Smooth muscle cell of the umbilical artery (primary cell): ENCODE results near the gene STRAP. TPM values are rescaled to one million over a fixed set of nuclear protein-coding genes. Genes with fewer than 3 reads are reported as not detected.

Source experiments
- total RNA-seq: library from RNA; depleted of rRNA; stranded (reverse); fragments of >200 nt; gene quantifications from 2 replicates; pipeline ENCODE4 v1.2.3, GENCODE V29; 2014

The STRAP gene, protein sequence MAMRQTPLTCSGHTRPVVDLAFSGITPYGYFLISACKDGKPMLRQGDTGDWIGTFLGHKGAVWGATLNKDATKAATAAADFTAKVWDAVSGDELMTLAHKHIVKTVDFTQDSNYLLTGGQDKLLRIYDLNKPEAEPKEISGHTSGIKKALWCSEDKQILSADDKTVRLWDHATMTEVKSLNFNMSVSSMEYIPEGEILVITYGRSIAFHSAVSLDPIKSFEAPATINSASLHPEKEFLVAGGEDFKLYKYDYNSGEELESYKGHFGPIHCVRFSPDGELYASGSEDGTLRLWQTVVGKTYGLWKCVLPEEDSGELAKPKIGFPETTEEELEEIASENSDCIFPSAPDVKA
- 85.8 and 106 TPM in 2 replicates for total RNA-seq

DNA sequence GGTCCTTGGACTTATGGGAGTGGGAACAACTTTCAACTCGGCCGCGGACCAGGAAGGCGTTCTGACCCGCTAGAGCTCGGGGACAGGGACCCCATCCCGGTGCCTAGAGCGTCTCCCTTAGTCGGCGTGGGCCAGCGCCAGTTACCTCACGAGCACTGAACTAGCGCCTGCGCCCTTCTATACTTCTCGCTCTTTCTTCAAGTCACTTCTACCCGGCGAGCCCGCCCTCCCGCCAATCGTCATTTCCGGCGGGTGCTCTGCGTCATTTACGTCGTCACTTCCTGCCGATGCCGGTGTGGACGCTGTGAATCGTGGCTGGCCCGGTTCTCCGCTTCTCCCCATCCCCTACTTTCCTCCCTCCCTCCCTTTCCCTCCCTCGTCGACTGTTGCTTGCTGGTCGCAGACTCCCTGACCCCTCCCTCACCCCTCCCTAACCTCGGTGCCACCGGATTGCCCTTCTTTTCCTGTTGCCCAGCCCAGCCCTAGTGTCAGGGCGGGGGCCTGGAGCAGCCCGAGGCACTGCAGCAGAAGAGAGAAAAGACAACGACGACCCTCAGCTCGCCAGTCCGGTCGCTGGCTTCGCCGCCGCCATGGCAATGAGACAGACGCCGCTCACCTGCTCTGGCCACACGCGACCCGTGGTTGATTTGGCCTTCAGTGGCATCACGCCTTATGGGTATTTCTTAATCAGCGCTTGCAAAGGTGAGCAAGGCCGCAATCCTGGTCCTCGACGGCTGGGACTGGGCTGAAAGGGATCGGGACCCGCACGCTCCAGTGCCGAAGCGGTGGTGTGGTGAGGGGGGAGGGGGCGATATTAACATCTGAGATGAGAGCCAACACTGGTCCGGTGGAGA, at the start of gene STRAP:
STRAP (plus strand) TSS at position 270 of the 854 bp plus-strand sequence; CDS start at position 591, 321 bp downstream.

DNA sequence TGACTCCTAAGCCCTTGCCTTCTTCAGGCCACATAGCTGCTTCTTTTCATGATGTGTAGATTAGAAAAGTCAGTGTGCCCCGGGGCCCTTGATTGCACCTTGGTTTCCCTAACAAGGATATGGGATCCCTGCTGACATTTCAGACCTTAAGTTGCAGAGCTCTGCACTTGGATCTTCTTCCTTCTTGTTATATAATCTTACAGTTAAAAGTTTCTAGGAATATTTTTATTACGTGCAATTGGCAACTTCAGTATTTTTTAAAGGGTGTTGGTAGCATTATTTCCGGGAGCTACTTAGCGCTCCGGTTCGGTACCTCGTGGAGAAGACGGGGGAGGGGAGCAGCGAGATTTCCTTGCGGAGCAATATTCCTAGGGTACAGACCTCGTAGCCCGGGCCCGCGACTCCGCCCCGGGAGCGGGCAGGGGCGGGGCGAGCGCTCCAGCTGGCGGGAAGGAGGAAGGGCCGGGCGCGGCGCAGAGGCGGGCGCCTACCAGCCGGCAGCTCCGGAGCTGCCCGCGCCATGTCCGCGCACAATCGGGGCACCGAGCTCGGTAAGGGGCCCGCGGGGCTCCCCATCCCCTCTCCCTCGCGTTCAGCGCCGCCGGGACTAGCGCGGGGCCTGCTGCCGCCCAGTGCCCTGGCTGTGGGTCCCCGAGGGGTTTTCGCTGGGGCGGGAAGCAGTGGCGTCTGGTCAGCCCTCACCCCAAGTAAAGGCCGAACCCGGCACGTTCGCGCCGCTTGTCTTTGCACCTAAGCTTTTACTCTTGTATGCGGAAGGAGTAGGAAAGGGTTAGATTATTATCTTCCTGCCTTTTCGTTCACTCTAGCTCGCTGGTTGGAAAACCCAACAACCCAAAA, 28.9 kb downstream of the STRAP start, which contains the start of gene DERA:
DERA (plus strand) TSS at position 469 of the 858 bp plus-strand sequence; CDS start at position 521, 52 bp downstream.

Other genes with a start within 250 kb of the STRAP start
- gene EPS8, start 93.0 kb upstream of the STRAP start, total RNA-seq: 41.0 and 93.4 TPM in 2 replicates
- 27.3 and 31.5 TPM in 2 replicates for gene DERA, start 28.9 kb downstream of the STRAP start, total RNA-seq